Neuron (in vitro differentiated cells): ENCODE measurements around the gene HCAR1.
"Not testable (repeated sequence)": the region's sequence is repeated elsewhere in the genome, so short reads cannot be mapped to it uniquely, and the experiment has no call there.

Source experiments
- H2AFZ ChIP-seq: one replicate; pipeline ENCODE4 v1.6.1; 2013; ENCODE audit warnings: low read depth, mild to moderate bottlenecking, inconsistent platforms, low read length, moderate library complexity
- H3K27me3 ChIP-seq: one replicate; pipeline ENCODE4 v1.6.1; 2013; ENCODE audit warnings: low read length; ENCODE audit not compliant: insufficient read depth
- H3K36me3 ChIP-seq: one replicate; pipeline ENCODE4 v1.6.1; 2013; ENCODE audit warnings: low read length; ENCODE audit not compliant: insufficient read depth
- H3K4me1 ChIP-seq: one replicate; pipeline ENCODE4 v1.6.1; 2013; ENCODE audit warnings: low read length; ENCODE audit not compliant: insufficient read depth
- H3K4me3 ChIP-seq: 2 replicates; pipeline ENCODE4 v1.5.1; 2013; ENCODE audit warnings: mild to moderate bottlenecking, low read length, moderate library complexity
- H3K9me3 ChIP-seq: one replicate; pipeline ENCODE4 v1.6.1; 2013; ENCODE audit warnings: low read length

Gene HCAR1, protein sequence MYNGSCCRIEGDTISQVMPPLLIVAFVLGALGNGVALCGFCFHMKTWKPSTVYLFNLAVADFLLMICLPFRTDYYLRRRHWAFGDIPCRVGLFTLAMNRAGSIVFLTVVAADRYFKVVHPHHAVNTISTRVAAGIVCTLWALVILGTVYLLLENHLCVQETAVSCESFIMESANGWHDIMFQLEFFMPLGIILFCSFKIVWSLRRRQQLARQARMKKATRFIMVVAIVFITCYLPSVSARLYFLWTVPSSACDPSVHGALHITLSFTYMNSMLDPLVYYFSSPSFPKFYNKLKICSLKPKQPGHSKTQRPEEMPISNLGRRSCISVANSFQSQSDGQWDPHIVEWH

DNA sequence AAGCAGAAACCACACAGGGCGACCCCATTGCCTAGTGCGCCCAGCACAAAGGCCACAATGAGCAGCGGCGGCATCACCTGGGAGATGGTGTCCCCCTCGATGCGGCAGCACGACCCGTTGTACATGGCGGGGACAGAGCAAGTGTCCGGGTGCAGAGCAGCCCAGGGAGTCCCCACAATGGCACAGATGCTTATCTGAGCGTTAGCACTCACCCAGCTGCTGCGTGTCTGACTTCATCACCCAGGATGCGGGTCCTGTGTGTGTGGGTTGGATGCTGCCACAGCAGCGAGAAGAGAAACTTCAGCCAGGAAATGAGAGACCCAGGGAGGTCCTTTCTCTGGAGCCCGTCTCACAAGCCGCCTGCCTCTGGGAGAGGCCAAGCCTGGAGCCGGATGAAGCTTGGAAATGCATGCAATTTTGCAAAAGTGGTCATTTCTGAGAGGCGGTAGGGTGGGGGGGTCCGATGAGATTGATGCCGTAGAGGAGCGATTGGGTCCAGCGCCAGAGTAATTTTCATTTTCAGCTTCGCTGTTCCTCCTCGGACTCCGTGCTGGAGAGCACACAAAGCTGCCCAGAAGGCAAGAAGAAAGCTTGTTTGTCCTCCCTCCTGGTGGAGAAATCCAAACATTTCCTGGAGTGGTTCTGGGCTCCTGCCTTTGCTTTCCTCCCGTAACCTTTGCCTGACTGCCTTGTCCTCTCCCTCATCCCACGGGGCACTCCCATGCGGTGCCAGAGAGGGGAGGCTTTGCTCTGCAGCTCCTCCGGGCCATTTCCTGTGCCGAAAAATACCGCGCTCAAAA lies at the start of gene HCAR1:
Gene HCAR1 (minus strand): TSS at position 630 of the 800 bp plus-strand sequence. CDS start 505 bp downstream, at position 125.
- no peak within 1 kb of the TSS for H3K4me3 ChIP-seq
- H3K36me3 ChIP-seq, result no peaks in the 10 kb centered on the region
- no peaks in the 10 kb centered on the region for H3K4me1 ChIP-seq
- no peaks in the 10 kb centered on the region for H3K9me3 ChIP-seq
- no peak within 1 kb of the TSS for H2AFZ ChIP-seq
- H3K27me3 ChIP-seq, result no peaks in the 10 kb centered on the region

DNA sequence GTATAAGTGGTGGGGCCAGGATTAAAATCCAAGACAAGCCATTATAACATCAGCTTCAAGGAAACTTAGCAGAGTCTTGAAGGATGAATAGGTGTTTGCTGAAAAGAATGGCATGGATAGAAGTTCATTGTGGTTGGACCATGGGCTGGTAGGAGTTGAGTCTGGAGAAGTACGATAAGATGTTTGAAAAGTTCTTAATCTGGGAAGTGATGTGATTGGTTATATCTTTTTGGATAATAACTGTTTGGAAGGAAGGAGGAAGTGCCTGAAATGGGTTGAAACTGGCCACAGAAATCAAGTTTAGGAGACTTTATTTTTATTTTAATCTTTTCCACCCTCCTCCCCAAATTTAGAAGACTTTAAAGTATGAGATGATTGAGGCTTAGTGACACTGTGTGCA lies 26.9 kb upstream of the HCAR1 start:
- H3K4me1 ChIP-seq, result peaks cover 9% of the 10 kb centered on the region
- no peak overlapping the region for H2AFZ ChIP-seq
- H3K9me3 ChIP-seq, result peaks cover 2% of the 10 kb centered on the region
- H3K36me3 ChIP-seq, result peaks cover 71% of the 10 kb centered on the region
- H3K4me3 ChIP-seq, result no peak overlapping the region
- H3K27me3 ChIP-seq, result no peaks in the 10 kb centered on the region

DNA sequence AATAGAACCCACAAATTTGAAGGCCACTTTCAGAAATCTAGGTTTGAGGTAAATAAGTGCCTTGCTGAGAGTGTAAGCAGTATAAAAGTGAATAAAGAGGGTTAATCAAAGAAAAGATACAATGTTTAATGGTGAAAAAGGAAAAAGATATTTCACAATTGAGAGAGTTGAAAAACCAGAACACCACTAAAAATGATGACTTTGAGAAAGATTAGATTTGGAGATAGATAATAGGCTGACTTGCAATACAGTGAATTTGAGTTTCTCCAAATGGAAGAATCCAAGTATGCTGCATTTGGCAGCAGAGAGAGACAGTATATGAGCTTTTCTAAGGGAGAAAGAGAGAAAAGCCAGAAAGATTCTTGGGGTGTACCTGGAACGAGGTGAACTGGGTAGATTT lies 24.1 kb upstream of the HCAR1 start:
- H3K4me1 ChIP-seq, result peaks cover 11% of the 10 kb centered on the region
- H3K4me3 ChIP-seq, result no peak overlapping the region
- H3K9me3 ChIP-seq, result peaks cover 2% of the 10 kb centered on the region
- peaks cover 54% of the 10 kb centered on the region for H3K36me3 ChIP-seq
- no peak overlapping the region for H2AFZ ChIP-seq
- no peaks in the 10 kb centered on the region for H3K27me3 ChIP-seq

DNA sequence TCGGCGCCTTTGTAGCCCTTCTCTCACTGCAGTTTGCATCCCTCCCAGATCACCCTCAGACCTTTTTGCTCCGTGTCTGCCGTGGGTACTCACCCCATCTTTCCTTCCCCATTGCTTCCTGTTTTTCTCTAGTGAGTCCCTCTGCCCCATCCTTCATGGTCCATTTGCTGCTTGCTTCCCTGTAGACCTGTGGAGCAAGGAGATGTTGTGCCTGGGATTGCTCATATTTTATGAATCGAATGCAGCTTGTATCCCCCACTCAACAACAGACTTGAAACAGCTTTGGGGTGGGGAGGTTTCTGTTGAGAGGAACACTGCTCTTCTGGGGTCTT lies 22.6 kb upstream of the HCAR1 start:
- H3K36me3 ChIP-seq, result peaks cover 40% of the 10 kb centered on the region
- peak overlapping the region; percentile 73 for H3K4me3 ChIP-seq
- H3K27me3 ChIP-seq, result no peaks in the 10 kb centered on the region
- H3K4me1 ChIP-seq, result peaks cover 11% of the 10 kb centered on the region
- H3K9me3 ChIP-seq, result peaks cover 1% of the 10 kb centered on the region
- no peak overlapping the region for H2AFZ ChIP-seq

DNA sequence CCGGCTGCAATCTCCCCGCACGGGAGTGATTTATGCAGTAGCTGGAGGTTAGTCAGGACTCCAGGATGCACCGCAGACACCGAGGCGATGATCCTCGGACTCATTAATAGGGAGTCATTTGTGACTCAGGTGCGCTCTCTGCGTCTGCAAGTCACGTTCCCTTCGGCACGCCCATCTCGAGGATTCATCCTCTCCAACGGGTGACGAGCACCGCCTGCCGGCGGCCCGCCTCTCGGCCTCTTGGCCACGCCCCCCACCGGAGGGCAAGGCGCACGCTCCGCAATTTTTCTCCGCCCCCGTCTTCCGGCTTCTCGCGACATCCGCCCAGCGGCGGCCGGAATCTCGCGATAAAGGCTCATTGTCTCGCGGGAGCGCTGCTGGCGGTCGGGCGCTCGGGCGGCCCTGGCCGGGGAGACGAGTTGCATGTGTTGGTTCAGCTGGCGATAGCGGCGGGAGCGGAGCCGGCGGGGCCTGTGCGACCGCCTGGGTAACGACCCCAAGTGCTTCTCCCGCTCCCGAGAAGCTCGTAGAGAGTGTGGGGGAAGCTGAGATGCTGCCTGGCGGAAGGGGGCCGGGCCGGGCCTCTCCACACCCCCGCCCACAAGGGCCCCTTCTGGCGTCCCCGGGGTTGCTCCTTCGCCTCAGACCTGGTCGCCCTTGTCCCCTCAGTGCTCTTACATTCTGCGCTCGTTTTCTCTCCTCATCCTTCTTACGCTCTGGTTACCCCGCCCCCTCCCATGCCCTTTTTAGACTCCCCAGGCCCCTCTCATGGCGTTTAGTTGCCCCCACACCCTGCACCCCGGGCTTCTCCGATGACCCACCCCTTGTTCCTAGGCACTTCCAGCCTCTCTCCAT lies 22.0 kb upstream of the HCAR1 start, which contains the start of gene DENR:
Gene DENR (plus strand): TSS at position 361 of the 855 bp plus-strand sequence. CDS start 878 bp downstream, outside the sequence.
- Histone ChIP-seq H2AFZ (peak within 1 kb of the TSS; percentile 3), H3K4me1 (peaks cover 11% of the 10 kb centered on the region), H3K36me3 (peaks cover 34% of the 10 kb centered on the region), H3K27me3 (no peaks in the 10 kb centered on the region), H3K4me3 (peak within 1 kb of the TSS; percentile 73), H3K9me3 (no peaks in the 10 kb centered on the region)

DNA sequence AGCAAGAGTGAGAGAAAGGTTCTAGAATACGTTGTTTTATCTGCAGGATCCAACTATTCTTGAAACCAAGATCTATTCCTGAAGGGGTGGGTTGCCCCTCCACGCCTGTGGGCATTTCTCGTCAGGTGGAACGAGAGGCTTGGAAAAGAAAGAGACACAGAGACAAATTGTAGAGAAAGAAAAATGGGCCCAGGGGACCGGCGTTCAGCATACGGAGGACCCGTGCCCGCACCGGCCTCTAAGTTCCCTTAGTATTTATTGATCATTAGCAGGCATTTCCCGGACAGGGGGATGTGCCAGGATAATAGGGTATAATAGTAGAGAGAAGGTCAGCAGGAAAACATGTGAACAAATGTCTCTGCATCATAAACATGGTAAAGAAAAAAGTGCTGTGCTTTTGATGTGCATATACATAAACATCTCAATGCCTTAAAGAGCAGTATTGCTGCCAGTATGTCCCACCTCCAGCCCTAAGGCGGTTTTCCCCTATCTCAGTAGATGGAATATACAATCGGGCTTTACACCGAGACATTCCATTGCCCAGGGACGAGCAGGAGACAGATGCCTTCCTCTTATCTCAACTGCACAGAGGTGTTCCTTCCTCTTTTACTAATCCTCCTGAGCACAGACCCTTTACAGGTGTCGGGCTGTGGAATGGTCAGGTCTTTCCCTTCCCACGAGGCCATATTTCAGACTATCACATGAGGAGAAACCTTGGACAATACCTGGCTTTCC lies 20.3 kb upstream of the HCAR1 start:
- H3K4me3 ChIP-seq, H3K27me3 ChIP-seq, H2AFZ ChIP-seq, H3K9me3 ChIP-seq: not testable (repeated sequence)
- H3K4me1 ChIP-seq, result peaks cover 11% of the 10 kb centered on the region
- H3K36me3 ChIP-seq, result peaks cover 18% of the 10 kb centered on the region

DNA sequence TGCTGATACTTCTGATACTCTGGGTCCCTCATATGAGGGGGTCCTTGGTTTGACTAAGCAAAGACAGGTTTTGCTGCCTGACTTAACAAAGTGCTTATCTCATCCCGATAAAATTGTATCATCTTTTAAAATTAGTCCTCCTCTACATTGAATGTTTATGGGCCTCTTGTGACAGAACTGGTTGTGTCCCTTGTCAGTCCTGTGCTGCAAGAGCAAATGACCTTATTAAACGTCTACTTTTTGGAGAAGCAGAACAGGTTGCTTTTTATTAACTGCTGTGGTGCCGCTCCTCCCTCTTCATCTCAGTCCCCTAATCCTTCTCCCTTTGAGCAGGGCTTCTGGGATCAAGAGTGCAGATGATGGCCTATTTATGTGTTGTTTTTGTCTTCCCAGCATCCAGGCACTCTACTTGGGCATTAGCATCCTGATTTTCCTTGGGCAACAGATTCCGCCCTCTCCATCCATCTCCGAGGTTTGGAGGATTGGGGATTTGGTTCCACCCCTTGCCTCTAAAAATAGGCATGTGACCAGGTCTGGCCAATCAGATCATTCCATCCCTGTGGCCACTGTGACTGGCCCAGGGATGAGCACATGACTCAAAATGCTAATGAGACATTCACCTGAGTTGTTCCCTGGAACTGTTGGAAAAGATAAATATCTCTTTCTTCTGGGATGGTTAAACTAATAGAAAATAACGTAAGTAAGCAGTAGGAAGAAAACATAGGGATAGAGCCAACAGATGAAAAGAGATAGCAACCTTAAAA lies 19.1 kb upstream of the HCAR1 start:
- Histone ChIP-seq H3K4me3 (no peak overlapping the region), H3K27me3 (no peaks in the 10 kb centered on the region), H3K9me3 (no peaks in the 10 kb centered on the region), H2AFZ (peak overlapping the region; percentile 5), H3K36me3 (peaks cover 10% of the 10 kb centered on the region), H3K4me1 (peaks cover 11% of the 10 kb centered on the region)

DNA sequence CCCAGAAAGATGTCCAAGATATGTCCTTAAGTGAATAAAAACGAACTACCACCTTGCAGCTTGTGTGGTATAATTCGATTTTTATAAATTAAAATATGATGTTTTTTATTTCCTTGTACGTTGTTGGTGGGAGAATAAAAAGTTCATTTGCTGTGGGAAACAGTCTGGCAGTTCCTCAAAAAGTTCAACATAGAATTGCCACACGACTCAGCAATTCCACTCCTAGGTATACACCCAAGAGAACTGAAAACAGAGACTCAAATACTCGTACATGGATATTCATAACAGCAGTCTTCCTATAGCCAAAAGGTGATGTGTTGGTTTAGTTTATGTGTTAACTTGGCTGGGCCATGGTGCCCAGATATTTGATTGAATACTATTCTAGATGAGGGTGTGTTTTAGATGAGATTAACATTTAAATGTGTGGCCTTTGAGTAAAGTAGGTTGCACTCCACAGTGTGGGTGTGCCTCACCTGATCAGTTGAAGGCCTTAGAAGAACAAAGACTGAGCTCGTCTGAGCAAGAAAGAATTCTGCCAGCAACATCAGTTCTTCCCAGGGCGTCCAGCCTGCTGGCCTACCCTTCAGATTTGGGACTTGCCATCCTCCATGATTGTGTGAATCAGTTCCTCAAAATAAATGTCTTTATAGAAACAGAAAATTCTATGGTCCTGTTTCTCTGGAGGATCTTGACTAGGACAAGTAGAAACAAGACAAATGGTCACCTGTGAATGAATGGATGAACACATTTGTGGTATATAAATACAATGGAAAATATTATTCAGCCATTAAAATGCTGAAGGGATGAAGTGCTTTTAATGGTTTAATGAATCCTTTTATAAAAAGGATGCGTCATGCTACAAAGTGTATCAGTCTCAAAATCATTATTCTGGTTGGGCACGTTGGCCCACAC lies 16.8 kb upstream of the HCAR1 start:
- Histone ChIP-seq H3K27me3 (no peaks in the 10 kb centered on the region), H3K9me3 (no peaks in the 10 kb centered on the region), H3K36me3 (no peaks in the 10 kb centered on the region), H2AFZ (no peak overlapping the region), H3K4me1 (peaks cover 3% of the 10 kb centered on the region), H3K4me3 (no peak overlapping the region)

DNA sequence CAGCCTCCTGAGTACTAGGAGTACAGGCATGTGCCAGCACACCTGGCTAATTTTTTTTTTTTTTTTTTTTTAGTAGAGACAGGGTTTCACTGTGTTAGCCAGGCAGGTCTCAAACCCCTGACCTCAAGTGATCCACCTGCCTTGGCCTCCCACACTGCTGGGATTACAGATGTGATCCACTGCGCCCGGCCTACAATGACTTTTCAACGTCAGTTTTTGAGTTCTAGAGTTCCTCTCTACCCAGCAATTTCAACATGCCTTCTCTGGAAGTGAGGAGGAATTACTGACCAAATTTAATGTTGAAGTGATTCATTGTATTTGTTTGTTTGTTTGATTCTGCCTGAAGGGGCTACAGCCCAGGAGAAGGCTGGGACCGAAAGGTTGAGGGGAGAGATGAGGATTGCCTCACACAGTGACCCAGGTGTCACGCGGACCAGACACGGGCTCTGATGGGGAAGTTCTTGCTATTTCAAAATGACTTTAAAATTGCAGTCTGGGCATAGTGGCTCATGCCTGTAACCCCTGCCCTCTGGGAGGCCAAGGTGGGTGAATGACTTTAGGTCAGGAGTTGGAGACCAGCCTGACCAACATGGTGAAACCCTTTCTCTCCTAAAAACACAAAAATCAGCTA lies 13.4 kb upstream of the HCAR1 start:
- Histone ChIP-seq H3K4me3 (no peak overlapping the region), H2AFZ (no peak overlapping the region), H3K4me1 (no peaks in the 10 kb centered on the region), H3K27me3 (no peaks in the 10 kb centered on the region), H3K36me3 (no peaks in the 10 kb centered on the region), H3K9me3 (no peaks in the 10 kb centered on the region)

DNA sequence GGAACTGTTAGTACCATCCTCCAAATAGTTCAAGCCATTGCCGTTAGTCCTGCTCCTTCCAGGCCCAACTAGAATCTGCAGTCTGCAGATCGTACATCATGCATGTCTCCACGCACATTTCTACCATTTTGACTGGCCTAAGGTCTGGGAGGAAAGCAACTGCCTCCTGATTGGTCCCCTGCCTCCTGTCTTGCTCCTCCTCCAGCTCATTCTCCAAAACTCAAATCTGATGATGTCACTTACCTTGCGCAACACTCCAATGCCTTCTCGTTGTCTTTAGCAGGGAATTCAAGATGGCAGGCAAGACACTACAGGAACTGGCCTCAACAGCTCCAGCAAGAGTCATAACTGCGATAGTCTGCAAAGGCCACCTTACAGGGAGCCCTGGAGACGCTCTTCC lies 9.7 kb upstream of the HCAR1 start:
- Histone ChIP-seq H3K9me3 (no peaks in the 10 kb centered on the region), H3K27me3 (no peaks in the 10 kb centered on the region), H3K4me1 (no peaks in the 10 kb centered on the region), H2AFZ (no peak overlapping the region), H3K4me3 (no peak overlapping the region), H3K36me3 (no peaks in the 10 kb centered on the region)

DNA sequence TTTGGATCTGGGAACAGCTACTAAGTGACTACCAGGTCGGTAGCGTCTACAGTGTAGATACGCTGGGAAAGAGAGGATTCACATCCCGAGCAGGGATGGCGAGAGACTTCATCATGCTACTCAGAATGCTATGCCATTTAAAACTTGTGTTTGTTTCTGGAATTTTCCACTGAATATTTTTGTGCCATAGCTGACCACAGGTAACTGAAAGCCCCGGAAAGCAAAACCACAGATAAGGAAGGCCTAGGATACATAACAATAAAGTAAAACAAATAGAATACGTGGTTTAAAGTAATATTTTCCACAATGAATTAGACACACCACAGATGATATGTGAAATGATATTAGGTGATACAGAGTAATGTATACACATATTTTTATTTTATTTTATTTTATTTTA lies 7.9 kb upstream of the HCAR1 start:
- Histone ChIP-seq H3K36me3 (no peaks in the 10 kb centered on the region), H3K4me3 (no peak overlapping the region), H3K9me3 (no peaks in the 10 kb centered on the region), H2AFZ (no peak overlapping the region), H3K27me3 (no peaks in the 10 kb centered on the region), H3K4me1 (no peaks in the 10 kb centered on the region)
